ENCODE measurements around the gene RCE1. TPM values are rescaled to one million over a fixed set of nuclear protein-coding genes. Genes with fewer than 3 reads are reported as not detected.

Gene RCE1
- total RNA-seq, 1 donor from 2014 or later: 6.5 TPM

Other genes starting within 250 kb of the RCE1 start
- gene RBM14, start 226.8 kb upstream of the RCE1 start, total RNA-seq: 31.4 TPM
- gene RBM4, start 204.7 kb upstream of the RCE1 start, total RNA-seq: 69.5 TPM
- gene RBM4B, start 165.6 kb upstream of the RCE1 start, total RNA-seq: 13.1 TPM
- 1.1 TPM for gene SPTBN2, start 114.2 kb upstream of the RCE1 start, total RNA-seq
- gene LRFN4, start 13.6 kb downstream of the RCE1 start, total RNA-seq: 17.2 TPM
- 5.2 TPM for gene PC, start 114.9 kb downstream of the RCE1 start, total RNA-seq
- not detected for gene C11orf86, start 131.9 kb downstream of the RCE1 start, total RNA-seq
- 0.37 TPM for gene SYT12, start 179.7 kb downstream of the RCE1 start, total RNA-seq
- gene RHOD, start 213.4 kb downstream of the RCE1 start, total RNA-seq: 67.6 TPM